ENCODE measurements around the gene SHROOM2.

The SHROOM2 gene

GRCh38 chrX:9871701-9872268 lies 85.6 kb downstream of the SHROOM2 start:
- TF ChIP-seq, protein P1, sequence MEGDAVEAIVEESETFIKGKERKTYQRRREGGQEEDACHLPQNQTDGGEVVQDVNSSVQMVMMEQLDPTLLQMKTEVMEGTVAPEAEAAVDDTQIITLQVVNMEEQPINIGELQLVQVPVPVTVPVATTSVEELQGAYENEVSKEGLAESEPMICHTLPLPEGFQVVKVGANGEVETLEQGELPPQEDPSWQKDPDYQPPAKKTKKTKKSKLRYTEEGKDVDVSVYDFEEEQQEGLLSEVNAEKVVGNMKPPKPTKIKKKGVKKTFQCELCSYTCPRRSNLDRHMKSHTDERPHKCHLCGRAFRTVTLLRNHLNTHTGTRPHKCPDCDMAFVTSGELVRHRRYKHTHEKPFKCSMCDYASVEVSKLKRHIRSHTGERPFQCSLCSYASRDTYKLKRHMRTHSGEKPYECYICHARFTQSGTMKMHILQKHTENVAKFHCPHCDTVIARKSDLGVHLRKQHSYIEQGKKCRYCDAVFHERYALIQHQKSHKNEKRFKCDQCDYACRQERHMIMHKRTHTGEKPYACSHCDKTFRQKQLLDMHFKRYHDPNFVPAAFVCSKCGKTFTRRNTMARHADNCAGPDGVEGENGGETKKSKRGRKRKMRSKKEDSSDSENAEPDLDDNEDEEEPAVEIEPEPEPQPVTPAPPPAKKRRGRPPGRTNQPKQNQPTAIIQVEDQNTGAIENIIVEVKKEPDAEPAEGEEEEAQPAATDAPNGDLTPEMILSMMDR (IDR thresholded peaks at IDR 0.05): no peak
- no peak for DNase-seq
- Histone ChIP-seq H3K36me3 (no peaks in the 10 kb centered on the region), H3K4me1 (no peaks in the 10 kb centered on the region), H3K27me3 (no peaks in the 10 kb centered on the region), H3K4me3 (no peak overlapping the region), H3K27ac (no peak overlapping the region), H3K9me3 (no peaks in the 10 kb centered on the region)
- intact Hi-C loops (cut with DNase I; ENCODE audit: low total_unique reads): no loop called here

DNA sequence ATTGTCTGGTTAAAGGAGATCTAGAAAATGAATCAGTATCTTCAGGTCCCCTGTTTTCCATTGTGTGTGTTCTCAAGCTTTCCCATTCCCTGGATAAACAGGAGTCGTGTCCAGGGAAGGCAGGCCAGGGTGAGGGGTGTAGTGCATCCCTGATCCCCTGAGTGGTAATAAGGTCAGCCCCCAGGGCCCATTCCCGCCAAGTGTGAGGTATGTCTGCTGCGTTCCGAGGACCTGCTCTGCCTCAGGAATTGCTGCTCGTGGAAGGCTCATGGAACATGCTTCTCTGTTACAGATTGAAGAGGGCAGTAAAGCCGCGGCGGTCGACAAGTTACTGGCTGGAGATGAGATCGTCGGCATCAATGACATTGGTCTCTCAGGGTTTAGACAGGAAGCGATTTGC lies 87.1 kb downstream of the SHROOM2 start:
- no peaks in the 10 kb centered on the region for H3K36me3 ChIP-seq
- no peaks in the 10 kb centered on the region for H3K9me3 ChIP-seq
- no peak for DNase-seq
- no peaks in the 10 kb centered on the region for H3K4me1 ChIP-seq
- no peak overlapping the region for H3K4me3 ChIP-seq
- H3K27me3 ChIP-seq: no peaks in the 10 kb centered on the region
- intact Hi-C loops (cut with DNase I; ENCODE audit: low total_unique reads): no loop called here
- TF ChIP-seq, protein P1 (IDR thresholded peaks at IDR 0.05): no peak
- no peak overlapping the region for H3K27ac ChIP-seq

GRCh38 chrX:9873952-9874351 lies 87.7 kb downstream of the SHROOM2 start:
- no peaks in the 10 kb centered on the region for H3K36me3 ChIP-seq
- H3K27ac ChIP-seq: no peak overlapping the region
- H3K9me3 ChIP-seq: no peaks in the 10 kb centered on the region
- no peak overlapping the region for H3K4me3 ChIP-seq
- intact Hi-C loops (cut with DNase I; ENCODE audit: low total_unique reads): no loop called here
- TF ChIP-seq, protein P1 (IDR thresholded peaks at IDR 0.05): peak; percentile 20 to 27
- H3K27me3 ChIP-seq: no peaks in the 10 kb centered on the region
- no peaks in the 10 kb centered on the region for H3K4me1 ChIP-seq
- DNase-seq: peak in 1 of 2 donors; percentile 33

DNA sequence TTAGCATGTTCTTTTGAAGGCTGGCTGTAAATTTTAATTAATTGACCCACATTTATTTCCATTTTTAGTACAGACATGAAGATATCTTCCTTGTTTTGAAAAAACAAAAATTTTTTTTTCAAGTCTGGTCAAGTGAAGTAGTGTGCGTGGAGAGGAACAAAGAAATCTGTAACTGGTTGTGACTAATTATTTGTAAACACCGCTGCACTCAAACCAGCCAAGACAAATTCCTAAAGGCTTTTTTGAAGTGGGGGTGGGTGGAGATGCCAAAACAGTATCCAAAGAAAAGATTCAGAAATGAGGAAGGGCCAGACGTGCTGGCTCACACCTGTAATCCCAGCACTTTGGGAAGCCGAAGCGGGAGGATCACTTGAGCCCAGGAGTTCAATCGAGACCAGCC lies 88.3 kb downstream of the SHROOM2 start:
- Histone ChIP-seq H3K4me3 (no peak overlapping the region), H3K27ac (no peak overlapping the region), H3K4me1 (no peaks in the 10 kb centered on the region), H3K27me3 (no peaks in the 10 kb centered on the region), H3K9me3 (no peaks in the 10 kb centered on the region), H3K36me3 (no peaks in the 10 kb centered on the region)
- no peak for DNase-seq
- TF ChIP-seq, protein P1 (IDR thresholded peaks at IDR 0.05): no peak
- intact Hi-C loops (cut with DNase I; ENCODE audit: low total_unique reads): no loop called here

DNA sequence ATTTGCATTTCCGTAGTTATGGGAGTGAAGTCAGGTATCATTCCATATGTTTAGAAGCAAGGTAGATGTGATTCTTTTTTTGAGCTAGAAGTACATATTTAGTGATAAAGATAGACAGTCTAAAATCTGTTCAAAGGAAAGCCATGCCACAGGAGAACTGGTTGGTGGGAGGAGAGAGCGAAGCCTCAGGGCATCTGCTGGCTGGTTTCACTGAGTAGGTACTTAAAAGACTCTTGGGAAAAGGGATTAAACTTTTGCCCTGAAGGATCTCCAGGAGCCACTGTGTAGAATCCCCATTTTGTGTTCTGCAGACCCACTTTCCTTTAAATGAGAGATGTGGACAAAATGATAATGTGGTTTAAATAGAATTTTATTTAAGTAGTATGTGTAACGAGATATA lies 89.6 kb downstream of the SHROOM2 start:
- Histone ChIP-seq H3K27me3 (no peaks in the 10 kb centered on the region), H3K9me3 (no peaks in the 10 kb centered on the region), H3K4me1 (no peaks in the 10 kb centered on the region), H3K27ac (no peak overlapping the region), H3K4me3 (no peak overlapping the region), H3K36me3 (no peaks in the 10 kb centered on the region)
- no peak for DNase-seq
- intact Hi-C loops (cut with DNase I; ENCODE audit: low total_unique reads): no loop called here
- TF ChIP-seq, protein P1 (IDR thresholded peaks at IDR 0.05): no peak

GRCh38 chrX:9876201-9876600 lies 90.0 kb downstream of the SHROOM2 start:
- Histone ChIP-seq H3K36me3 (no peaks in the 10 kb centered on the region), H3K4me3 (no peak overlapping the region), H3K27me3 (no peaks in the 10 kb centered on the region), H3K27ac (no peak overlapping the region), H3K9me3 (no peaks in the 10 kb centered on the region), H3K4me1 (no peaks in the 10 kb centered on the region)
- intact Hi-C loops (cut with DNase I; ENCODE audit: low total_unique reads): no loop called here
- TF ChIP-seq, protein P1 (IDR thresholded peaks at IDR 0.05): no peak
- no peak for DNase-seq
